ENCODE measurements around the gene AGBL4.

The AGBL4 gene

DNA sequence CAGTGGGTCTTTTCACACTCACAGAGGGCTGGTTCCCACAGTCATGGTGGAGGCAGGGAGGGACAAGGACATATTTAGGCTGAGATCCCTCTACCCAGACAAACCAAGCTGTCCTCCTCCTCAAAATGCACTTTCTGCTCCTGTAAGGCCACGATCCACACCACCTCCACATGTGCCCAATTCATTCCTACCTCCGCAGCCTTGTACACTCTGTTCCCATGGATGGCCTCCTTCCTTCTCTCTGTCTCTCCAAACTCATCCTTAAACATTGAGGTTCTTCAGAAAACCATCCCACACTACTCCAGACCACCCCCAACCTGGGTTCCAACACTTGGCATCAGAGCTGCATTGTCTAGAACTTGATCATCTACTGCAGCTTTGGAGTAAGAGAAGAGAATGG, 842.7 kb downstream of the AGBL4 start:
- DNase-seq (ENCODE audit: low spot score), result no peak

GRCh38 chr1:49171941-49172593, 851.7 kb downstream of the AGBL4 start:
- no peak for DNase-seq (ENCODE audit: low spot score)

GRCh38 chr1:49166031-49166430, 857.7 kb downstream of the AGBL4 start:
- DNase-seq (ENCODE audit: low spot score), result no peak

DNA sequence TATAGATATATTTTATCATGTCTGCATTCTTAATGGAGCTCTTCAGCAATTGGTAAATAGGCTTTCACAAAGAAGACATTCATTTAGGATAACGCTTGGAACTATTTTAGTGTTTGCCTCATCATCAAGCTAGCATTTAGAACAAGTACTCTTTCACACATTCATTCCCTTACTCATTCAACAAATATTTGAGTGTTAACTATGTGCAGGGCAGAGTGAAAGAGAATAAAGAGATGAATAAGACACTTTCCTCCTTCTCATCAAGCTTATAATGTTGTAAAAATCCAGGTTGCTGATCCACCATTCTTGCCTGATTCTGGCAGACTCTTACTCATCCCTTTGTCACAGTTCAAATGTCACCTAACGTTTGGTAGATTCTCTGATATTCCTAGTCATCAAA, 860.7 kb downstream of the AGBL4 start:
- DNase-seq (ENCODE audit: low spot score), result no peak

- DNase-seq (ENCODE audit: low spot score), result no peak
Observed at GRCh38 chr1:49160677-49161076, 863.1 kb downstream of the AGBL4 start.

DNA sequence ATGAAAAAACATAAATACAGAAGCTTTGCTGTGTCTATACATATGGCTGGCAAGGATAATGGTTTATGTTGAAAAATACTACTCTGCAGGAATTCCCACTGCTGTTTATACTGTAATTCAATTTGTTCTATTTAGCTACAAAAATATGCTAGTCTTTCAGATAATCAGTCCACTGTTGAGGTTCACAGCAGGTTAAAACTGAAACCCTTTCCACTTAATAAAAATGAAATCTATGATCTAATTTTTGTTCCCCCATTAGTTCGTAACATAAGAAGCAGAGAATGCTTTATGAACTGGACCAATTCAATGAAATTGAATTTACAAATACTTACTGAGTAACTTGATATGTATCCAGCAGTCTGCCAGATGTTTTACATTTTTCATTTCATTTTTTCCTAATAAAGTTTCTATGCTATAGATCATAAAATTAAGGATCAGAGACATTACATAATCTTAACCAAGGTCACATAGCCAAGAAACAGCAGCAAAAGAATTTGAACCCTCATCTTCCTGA, 887.0 kb downstream of the AGBL4 start:
- no peak for DNase-seq (ENCODE audit: low spot score)

- DNase-seq (ENCODE audit: low spot score), result no peak
Observed at GRCh38 chr1:49125746-49126145, 898.0 kb downstream of the AGBL4 start.

- no peak for DNase-seq (ENCODE audit: low spot score)
Observed at GRCh38 chr1:49111931-49112330, 911.8 kb downstream of the AGBL4 start.

GRCh38 chr1:49106445-49106844, 917.3 kb downstream of the AGBL4 start:
- no peak for DNase-seq (ENCODE audit: low spot score)

DNA sequence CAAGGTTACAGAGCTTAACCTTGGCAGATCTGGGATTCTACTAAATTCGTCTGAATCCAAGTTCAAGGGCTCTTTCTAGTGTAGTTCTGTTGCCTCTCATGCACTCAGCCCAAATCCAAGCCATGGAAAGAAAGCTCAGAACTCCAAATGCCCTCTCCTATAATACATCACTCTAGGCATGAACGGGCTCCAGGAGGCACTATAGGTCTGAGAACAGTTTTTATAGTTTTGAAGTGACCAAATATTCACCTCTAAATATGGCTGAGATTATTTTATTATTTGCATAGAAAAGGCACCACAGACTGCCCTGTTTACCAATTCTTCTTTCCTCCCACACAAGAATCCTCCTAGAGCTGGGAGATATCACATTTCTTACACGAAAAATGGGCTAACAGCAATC, 919.2 kb downstream of the AGBL4 start:
- no peak for DNase-seq (ENCODE audit: low spot score)

DNA sequence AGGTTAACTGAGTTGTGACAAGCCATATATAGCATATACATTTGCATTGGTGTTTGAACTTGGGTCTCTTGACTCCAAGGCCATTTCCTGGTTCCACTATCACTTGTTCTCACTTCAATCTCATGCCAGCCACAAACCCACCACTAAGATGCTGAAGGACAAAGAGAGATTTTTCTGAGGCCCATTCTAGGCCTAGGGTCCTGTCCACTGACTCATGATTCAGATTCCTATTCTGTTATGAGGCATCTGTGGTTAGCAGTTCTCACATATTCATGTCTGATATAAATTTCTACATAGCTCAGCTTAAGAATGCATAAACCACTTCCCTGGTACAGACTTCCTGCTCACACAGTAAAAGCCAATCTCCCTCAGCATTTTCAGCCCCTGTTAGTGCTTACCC, 921.0 kb downstream of the AGBL4 start:
- DNase-seq (ENCODE audit: low spot score), result no peak

DNA sequence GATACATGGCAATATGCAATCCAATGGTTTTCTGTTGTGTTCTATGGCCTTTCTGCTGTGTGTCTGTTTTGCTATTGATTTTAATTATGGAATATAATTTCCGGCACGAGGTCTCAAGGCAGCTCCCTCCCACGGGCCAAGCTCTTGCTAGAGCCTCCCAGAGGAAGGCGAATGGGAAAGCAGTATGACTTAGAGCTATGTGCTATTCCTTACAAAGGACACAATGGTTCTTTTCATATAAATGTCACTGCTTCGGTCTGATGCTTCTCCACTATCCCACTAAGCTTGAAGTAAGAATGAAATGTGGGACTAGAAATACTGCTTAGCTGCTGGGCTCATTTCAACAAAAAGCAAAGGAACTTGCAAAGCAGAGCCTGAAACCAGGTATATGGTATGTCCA, 924.9 kb downstream of the AGBL4 start:
- DNase-seq (ENCODE audit: low spot score), result no peak

DNA sequence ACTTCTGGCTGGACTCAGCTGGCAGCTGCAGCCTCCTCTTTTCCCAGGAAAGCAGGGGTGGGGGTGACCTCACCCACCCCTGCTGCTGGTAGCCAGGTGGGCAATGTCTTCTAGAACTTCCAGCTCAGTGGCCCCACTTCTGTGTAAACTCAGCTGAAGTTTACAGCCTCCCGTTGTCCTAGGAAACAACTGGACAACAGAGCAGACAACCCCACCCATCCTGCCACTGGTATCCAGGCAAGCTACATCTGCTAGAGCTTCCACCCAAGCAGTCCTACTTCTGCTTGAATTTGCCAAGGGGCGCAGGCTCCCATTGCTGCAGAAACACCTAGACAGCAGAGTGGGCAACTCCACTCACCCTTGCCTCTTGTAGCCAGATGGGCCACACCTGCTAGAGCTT, 937.4 kb downstream of the AGBL4 start:
- no peak for DNase-seq (ENCODE audit: low spot score)

GRCh38 chr1:49085079-49085478, 938.7 kb downstream of the AGBL4 start:
- DNase-seq (ENCODE audit: low spot score), result no peak

- no peak for DNase-seq (ENCODE audit: low spot score)
Observed at GRCh38 chr1:49060766-49061165, 963.0 kb downstream of the AGBL4 start.

DNA sequence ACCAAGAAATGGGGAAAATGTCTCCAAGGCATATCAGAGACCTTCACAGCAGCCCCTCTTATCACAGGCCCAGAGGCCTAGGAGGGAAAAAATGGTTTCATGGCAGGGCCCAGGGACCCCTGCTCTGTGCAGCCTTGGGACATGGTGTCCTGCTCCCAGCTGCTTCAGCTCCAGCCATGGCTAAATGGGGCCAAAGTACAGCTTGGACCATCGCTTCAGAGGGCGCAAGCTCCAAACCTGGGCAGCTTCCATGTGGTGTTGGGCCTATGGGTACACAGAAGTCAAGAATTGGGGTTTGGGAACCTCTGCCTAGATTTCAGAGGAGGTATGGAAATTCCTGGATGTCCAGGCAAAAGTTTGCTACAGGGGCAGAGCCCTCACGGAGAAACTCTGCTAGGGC, 964.7 kb downstream of the AGBL4 start:
- no peak for DNase-seq (ENCODE audit: low spot score)

DNA sequence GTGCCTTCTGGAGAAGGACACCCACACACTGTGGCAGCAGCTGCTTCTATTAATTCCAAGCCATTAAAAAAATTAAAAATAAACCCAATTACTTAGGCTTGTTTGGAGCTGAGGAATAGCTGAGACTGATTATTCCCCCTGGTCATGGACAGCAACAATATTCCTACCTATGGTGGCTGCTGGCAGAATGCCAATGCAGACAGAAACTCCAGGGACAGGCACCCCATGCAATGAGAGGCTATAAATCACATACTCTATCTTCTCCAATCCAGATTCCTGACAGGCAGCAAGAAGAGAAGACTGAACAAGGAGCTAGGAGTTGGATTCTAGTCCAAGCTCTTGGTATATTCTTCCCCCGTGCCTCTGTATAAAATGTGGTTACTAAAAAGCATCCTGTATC, 971.7 kb downstream of the AGBL4 start:
- no peak for DNase-seq (ENCODE audit: low spot score)

DNA sequence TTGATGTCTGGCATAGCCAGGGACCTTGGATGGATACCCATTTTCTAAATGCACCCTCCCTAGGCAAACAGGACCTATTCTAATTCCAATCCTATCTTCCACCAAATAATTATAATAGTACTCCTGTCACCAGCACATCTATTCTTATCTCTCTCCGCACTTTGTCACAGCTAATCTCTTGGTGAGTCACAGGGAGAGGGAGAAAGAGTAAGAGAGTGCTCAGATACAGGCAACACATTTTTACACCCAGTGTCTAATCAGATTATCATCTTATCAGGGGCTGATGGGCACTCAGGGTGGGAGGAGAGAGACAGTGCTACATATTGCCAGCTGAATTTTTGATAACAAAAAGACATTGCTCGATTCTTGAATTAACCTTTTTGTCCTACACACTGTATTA, 972.1 kb downstream of the AGBL4 start:
- no peak for DNase-seq (ENCODE audit: low spot score)

DNA sequence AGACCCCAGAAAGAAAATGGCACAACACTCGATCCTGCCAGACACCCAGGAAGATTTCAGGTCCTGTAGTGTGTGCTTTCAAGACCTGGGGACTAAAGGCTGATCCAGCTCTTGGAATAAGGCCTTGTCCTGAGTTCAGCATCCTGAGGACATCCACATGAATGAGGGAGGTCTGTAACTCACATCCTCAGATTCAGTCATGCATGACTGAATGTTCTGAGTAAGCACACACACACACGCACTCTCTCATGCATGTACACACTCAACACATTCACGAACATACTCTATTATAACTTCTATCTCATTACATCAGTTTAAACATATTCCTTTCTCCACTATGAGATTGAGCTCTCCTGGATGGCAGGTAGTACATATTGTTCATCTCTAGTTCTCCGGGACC, 973.7 kb downstream of the AGBL4 start:
- no peak for DNase-seq (ENCODE audit: low spot score)

GRCh38 chr1:49048188-49048587, 975.6 kb downstream of the AGBL4 start:
- no peak for DNase-seq (ENCODE audit: low spot score)

- no peak for DNase-seq (ENCODE audit: low spot score)
Observed at GRCh38 chr1:49046305-49046704, 977.4 kb downstream of the AGBL4 start.

- no peak for DNase-seq (ENCODE audit: low spot score)
Observed at GRCh38 chr1:49045371-49045770, 978.4 kb downstream of the AGBL4 start.

GRCh38 chr1:49036700-49037099, 987.1 kb downstream of the AGBL4 start:
- no peak for DNase-seq (ENCODE audit: low spot score)

DNA sequence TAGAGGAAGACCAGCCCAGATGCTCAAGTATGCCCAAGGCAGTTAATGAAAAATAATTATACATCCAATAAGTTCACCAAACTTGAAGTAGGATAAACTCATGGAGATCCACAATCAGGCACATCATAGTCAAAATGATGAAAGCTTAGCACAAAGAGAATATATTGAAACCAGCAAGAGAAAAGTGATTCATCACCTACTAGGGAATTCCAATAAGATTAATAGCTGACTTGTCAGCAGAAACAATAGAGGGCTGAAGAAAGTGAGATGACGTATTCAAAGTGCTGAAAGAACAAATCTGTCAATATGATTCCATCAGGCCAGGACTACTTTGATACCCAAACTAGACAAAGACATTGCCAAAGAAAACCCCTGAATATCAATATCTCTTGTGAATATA, 995.4 kb downstream of the AGBL4 start:
- no peak for DNase-seq (ENCODE audit: low spot score)
